Ascending aorta (tissue), 2 donors: ENCODE measurements around the gene TBC1D5. TPM values are rescaled to one million over a fixed set of nuclear protein-coding genes. Genes with fewer than 3 reads are reported as not detected.

Source experiments
- DNase-seq, 2 donors: peaks; one replicate each; pipeline ENCODE4 v3.0.0-alpha.2; 2019; ENCODE audit warnings: low spot score in 2 of 2
- H3K27ac ChIP-seq, 2 donors: fragments of 200-600 bp; sonication (generic); one replicate each; pipeline ENCODE4 v1.5.1; 2016 to 2017; ENCODE audit warnings: mild to moderate bottlenecking in 1 of 2
- H3K27me3 ChIP-seq: fragments of 200-600 bp; sonication (generic); one replicate; pipeline ENCODE4 v1.5.1; 2017
- H3K36me3 ChIP-seq, 2 donors: fragments of 200-600 bp; sonication (generic); one replicate each; pipeline ENCODE4 v1.5.1; 2016
- H3K4me1 ChIP-seq, 2 donors: fragments of 200-600 bp; sonication (generic); one replicate each; pipeline ENCODE4 v1.5.1; 2016 to 2017; ENCODE audit warnings: mild to moderate bottlenecking in 1 of 2
- H3K4me3 ChIP-seq, 2 donors: fragments of 200-600 bp; sonication (generic); one replicate each; pipeline ENCODE4 v1.5.1; 2016 to 2017; ENCODE audit warnings: mild to moderate bottlenecking in 1 of 2
- H3K9me3 ChIP-seq, 2 donors: fragments of 200-600 bp; sonication (generic); one replicate each; pipeline ENCODE4 v1.5.1; 2016
- intact Hi-C: fragments of 100-400 bp; cut with DNase I; formaldehyde crosslinking; loops from one replicate; pipeline ENCODE4 v1.15.1; 2023
- total RNA-seq: library from RNA; depleted of rRNA; stranded (reverse); fragments of >200 nt; gene quantifications from one replicate; pipeline ENCODE4 v1.1.0, GENCODE V29; 2016
- TF ChIP-seq, protein P1 (sequence below), 3 experiments: fragments of 200-600 bp in 2 of 3; fragments of 450-650 bp in 1 of 3; sonication (generic) in 2 of 3; IDR thresholded peaks; one replicate each; pipeline ENCODE4 v1.5.1; 2016 to 2019; ENCODE audit warnings: antibody characterized with exemption in 3 of 3, mild to moderate bottlenecking in 1 of 3, moderate library complexity in 1 of 3

The TBC1D5 gene
- total RNA-seq, 1 donor from 2014 or later = 43.3 TPM

- intact Hi-C loops = no loop called here
- DNase-seq = no peak
- H3K9me3 ChIP-seq = no peaks in the 10 kb centered on the region
- H3K27me3 ChIP-seq = no peaks in the 10 kb centered on the region
- H3K4me1 ChIP-seq = no peaks in the 10 kb centered on the region
- H3K27ac ChIP-seq = no peak overlapping the region
- H3K36me3 ChIP-seq = no peaks in the 10 kb centered on the region
- H3K4me3 ChIP-seq = no peak overlapping the region
- TF ChIP-seq, protein P1, sequence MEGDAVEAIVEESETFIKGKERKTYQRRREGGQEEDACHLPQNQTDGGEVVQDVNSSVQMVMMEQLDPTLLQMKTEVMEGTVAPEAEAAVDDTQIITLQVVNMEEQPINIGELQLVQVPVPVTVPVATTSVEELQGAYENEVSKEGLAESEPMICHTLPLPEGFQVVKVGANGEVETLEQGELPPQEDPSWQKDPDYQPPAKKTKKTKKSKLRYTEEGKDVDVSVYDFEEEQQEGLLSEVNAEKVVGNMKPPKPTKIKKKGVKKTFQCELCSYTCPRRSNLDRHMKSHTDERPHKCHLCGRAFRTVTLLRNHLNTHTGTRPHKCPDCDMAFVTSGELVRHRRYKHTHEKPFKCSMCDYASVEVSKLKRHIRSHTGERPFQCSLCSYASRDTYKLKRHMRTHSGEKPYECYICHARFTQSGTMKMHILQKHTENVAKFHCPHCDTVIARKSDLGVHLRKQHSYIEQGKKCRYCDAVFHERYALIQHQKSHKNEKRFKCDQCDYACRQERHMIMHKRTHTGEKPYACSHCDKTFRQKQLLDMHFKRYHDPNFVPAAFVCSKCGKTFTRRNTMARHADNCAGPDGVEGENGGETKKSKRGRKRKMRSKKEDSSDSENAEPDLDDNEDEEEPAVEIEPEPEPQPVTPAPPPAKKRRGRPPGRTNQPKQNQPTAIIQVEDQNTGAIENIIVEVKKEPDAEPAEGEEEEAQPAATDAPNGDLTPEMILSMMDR (IDR thresholded peaks at IDR 0.05) = no peak
These were observed 357.7 kb downstream of the TBC1D5 start for GRCh38 chr3:17384567-17385296.

GRCh38 chr3:17373304-17373703, 369.1 kb downstream of the TBC1D5 start:
- no peak for DNase-seq
- Histone ChIP-seq H3K4me3 (no peak overlapping the region), H3K27ac (no peak overlapping the region), H3K9me3 (no peaks in the 10 kb centered on the region), H3K4me1 (no peaks in the 10 kb centered on the region), H3K27me3 (no peaks in the 10 kb centered on the region), H3K36me3 (peaks cover 0 to 5% of the 10 kb centered on the region in 2 donors)
- TF ChIP-seq, protein P1 (IDR thresholded peaks at IDR 0.05) = no peak
- intact Hi-C loops = no loop called here

GRCh38 chr3:17372362-17373210, 369.8 kb downstream of the TBC1D5 start:
- Histone ChIP-seq H3K4me3 (no peak overlapping the region), H3K27ac (no peak overlapping the region), H3K27me3 (no peaks in the 10 kb centered on the region), H3K9me3 (no peaks in the 10 kb centered on the region), H3K4me1 (no peaks in the 10 kb centered on the region), H3K36me3 (peaks cover 0 to 5% of the 10 kb centered on the region in 2 donors)
- DNase-seq = no peak
- intact Hi-C loops = no loop called here
- TF ChIP-seq, protein P1 (IDR thresholded peaks at IDR 0.05) = no peak

DNA sequence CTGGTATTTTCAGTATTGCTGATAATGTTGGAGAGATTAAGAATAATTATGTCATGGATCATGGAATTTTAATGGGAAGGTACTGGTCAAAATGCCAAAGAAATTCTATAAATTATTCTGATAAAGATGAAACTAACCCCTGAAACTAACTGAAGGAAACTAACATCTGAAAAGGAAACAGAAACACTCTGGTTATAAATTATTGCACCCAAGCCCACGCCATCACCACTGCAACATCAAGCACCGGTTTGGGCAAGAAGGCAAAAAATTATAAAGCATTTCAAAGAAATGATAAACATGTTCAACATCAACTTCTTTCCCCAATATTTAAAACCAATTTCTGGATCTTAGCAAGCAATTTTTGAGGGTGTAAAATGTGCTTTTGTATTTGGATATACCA, 372.5 kb downstream of the TBC1D5 start:
- Histone ChIP-seq H3K27ac (no peak overlapping the region), H3K4me3 (no peak overlapping the region), H3K36me3 (peaks cover 0 to 5% of the 10 kb centered on the region in 2 donors), H3K4me1 (no peaks in the 10 kb centered on the region), H3K27me3 (no peaks in the 10 kb centered on the region), H3K9me3 (no peaks in the 10 kb centered on the region)
- no peak for DNase-seq
- TF ChIP-seq, protein P1 (IDR thresholded peaks at IDR 0.05) = no peak
- intact Hi-C loops = no loop called here

- Histone ChIP-seq H3K36me3 (peaks cover 0 to 5% of the 10 kb centered on the region in 2 donors), H3K27me3 (no peaks in the 10 kb centered on the region), H3K4me3 (no peak overlapping the region), H3K4me1 (no peaks in the 10 kb centered on the region), H3K9me3 (no peaks in the 10 kb centered on the region), H3K27ac (no peak overlapping the region)
- intact Hi-C loops = no loop called here
- DNase-seq = no peak
- TF ChIP-seq, protein P1 (IDR thresholded peaks at IDR 0.05) = no peak
These were observed 375.3 kb downstream of the TBC1D5 start for GRCh38 chr3:17367171-17367570.
